H7 (cell line): Measurements from ENCODE around the gene MEIS2. TPM values are rescaled to one million over a fixed set of nuclear protein-coding genes. Genes with fewer than 3 reads are reported as not detected.

ENCODE experiments used
- DNase-seq: peaks from one replicate; pipeline ENCODE4 v3.0.0; 2012
- H3K27me3 ChIP-seq: 2 replicates; pipeline ENCODE4 v1.6.0; 2011; ENCODE audit warnings: mild to moderate bottlenecking, low read length; ENCODE audit not compliant: control insufficient read depth, insufficient read depth
- H3K36me3 ChIP-seq: replicated peaks from 2 replicates; pipeline ENCODE4 v1.5.1; 2011; ENCODE audit warnings: low read length; ENCODE audit not compliant: control insufficient read depth, insufficient read depth
- H3K4me3 ChIP-seq: 2 replicates; pipeline ENCODE4 v1.5.1; 2011; ENCODE audit warnings: low read depth, mild to moderate bottlenecking, control low read depth, low read length, moderate library complexity; ENCODE audit not compliant: insufficient read depth
- total RNA-seq: library from RNA; depleted of rRNA; stranded (reverse); fragments of >200 nt; shearing (Covaris generic); gene quantifications from 2 replicates; pipeline ENCODE4 v1.2.3, GENCODE V29; 2014; rRNA removed

MEIS2 gene
- total RNA-seq, result 0.67 and 1.8 TPM in 2 replicates

GRCh38 chr15:37100109-37100965 is at the start of gene MEIS2:
TSS of gene MEIS2 (minus strand) at chr15:37100549. CDS start at chr15:37099466, 1,083 bp downstream.
- DNase-seq, result peak; percentile 96
- Histone ChIP-seq H3K27me3 (peaks cover 86% of the 10 kb centered on the region), H3K36me3 (no peaks in the 10 kb centered on the region), H3K4me3 (peak within 1 kb of the TSS; percentile 61)

GRCh38 chr15:37149146-37149545 is 48.8 kb upstream of the MEIS2 start:
- DNase-seq, result no peak
- Histone ChIP-seq H3K36me3 (no peaks in the 10 kb centered on the region), H3K4me3 (no peak overlapping the region), H3K27me3 (no peaks in the 10 kb centered on the region)

- Histone ChIP-seq H3K36me3 (no peaks in the 10 kb centered on the region), H3K27me3 (no peaks in the 10 kb centered on the region), H3K4me3 (no peak overlapping the region)
- no peak for DNase-seq
Measured at GRCh38 chr15:37148714-37149113, 48.4 kb upstream of the MEIS2 start.

GRCh38 chr15:37143351-37143750 is 43.0 kb upstream of the MEIS2 start:
- no peaks in the 10 kb centered on the region for H3K27me3 ChIP-seq

GRCh38 chr15:37142371-37142770 is 42.0 kb upstream of the MEIS2 start:
- Histone ChIP-seq H3K36me3 (no peaks in the 10 kb centered on the region), H3K27me3 (no peaks in the 10 kb centered on the region)
- no peak for DNase-seq

More at GRCh38 chr15:37143351-37143750, 43.0 kb upstream of the MEIS2 start:
- no peak for DNase-seq
- Histone ChIP-seq H3K4me3 (no peak overlapping the region), H3K36me3 (no peaks in the 10 kb centered on the region)

GRCh38 chr15:37140531-37141058 is 40.2 kb upstream of the MEIS2 start:
- no peak overlapping the region for H3K4me3 ChIP-seq
- H3K27me3 ChIP-seq, result no peaks in the 10 kb centered on the region
- no peaks in the 10 kb centered on the region for H3K36me3 ChIP-seq
- DNase-seq, result no peak

More at GRCh38 chr15:37142371-37142770, 42.0 kb upstream of the MEIS2 start:
- H3K4me3 ChIP-seq, result no peak overlapping the region

GRCh38 chr15:37138591-37139215 is 38.4 kb upstream of the MEIS2 start:
- DNase-seq, result no peak
- Histone ChIP-seq H3K36me3 (no peaks in the 10 kb centered on the region), H3K4me3 (no peak overlapping the region), H3K27me3 (no peaks in the 10 kb centered on the region)

- Histone ChIP-seq H3K36me3 (no peaks in the 10 kb centered on the region), H3K27me3 (no peaks in the 10 kb centered on the region), H3K4me3 (no peak overlapping the region)
- no peak for DNase-seq
Measured at GRCh38 chr15:37137221-37137620, 36.9 kb upstream of the MEIS2 start.

GRCh38 chr15:37136666-37137065 is 36.3 kb upstream of the MEIS2 start:
- DNase-seq, result no peak
- Histone ChIP-seq H3K36me3 (no peaks in the 10 kb centered on the region), H3K27me3 (no peaks in the 10 kb centered on the region), H3K4me3 (no peak overlapping the region)

GRCh38 chr15:37135225-37135624 is 34.9 kb upstream of the MEIS2 start:
- Histone ChIP-seq H3K36me3 (no peaks in the 10 kb centered on the region), H3K4me3 (no peak overlapping the region), H3K27me3 (no peaks in the 10 kb centered on the region)
- DNase-seq, result peak; percentile 13

- Histone ChIP-seq H3K36me3 (no peaks in the 10 kb centered on the region), H3K4me3 (no peak overlapping the region), H3K27me3 (no peaks in the 10 kb centered on the region)
- peak; percentile 36 for DNase-seq
Measured at GRCh38 chr15:37134699-37135131, 34.4 kb upstream of the MEIS2 start.

- Histone ChIP-seq H3K4me3 (no peak overlapping the region), H3K27me3 (no peaks in the 10 kb centered on the region)
- DNase-seq, result no peak
Measured at GRCh38 chr15:37134244-37134643, 33.9 kb upstream of the MEIS2 start.

GRCh38 chr15:37133602-37134001 is 33.3 kb upstream of the MEIS2 start:
- H3K27me3 ChIP-seq, result no peaks in the 10 kb centered on the region
- no peak overlapping the region for H3K4me3 ChIP-seq
- H3K36me3 ChIP-seq, result no peaks in the 10 kb centered on the region
- no peak for DNase-seq

More at GRCh38 chr15:37134244-37134643, 33.9 kb upstream of the MEIS2 start:
- H3K36me3 ChIP-seq, result no peaks in the 10 kb centered on the region

- no peaks in the 10 kb centered on the region for H3K27me3 ChIP-seq
- no peak overlapping the region for H3K4me3 ChIP-seq
Measured at GRCh38 chr15:37132826-37133417, 32.6 kb upstream of the MEIS2 start.

More at GRCh38 chr15:37132826-37133417, 32.6 kb upstream of the MEIS2 start:
- DNase-seq, result no peak
- H3K36me3 ChIP-seq, result no peaks in the 10 kb centered on the region
